ENCODE measurements around the gene PTPN2. TPM values are rescaled to one million over a fixed set of nuclear protein-coding genes. Genes with fewer than 3 reads are reported as not detected.

Gene PTPN2
- total and polyA plus RNA-seq, 9 of the 15 experiments (the other 6 are each of a cell fraction or from before 2014, with no cell fraction given), result 36.6 to 66.4 (median 43.8) TPM

GRCh38 chr18:12904012-12904516, 20.0 kb upstream of the PTPN2 start (continued):
- TF ChIP-seq, protein P1, sequence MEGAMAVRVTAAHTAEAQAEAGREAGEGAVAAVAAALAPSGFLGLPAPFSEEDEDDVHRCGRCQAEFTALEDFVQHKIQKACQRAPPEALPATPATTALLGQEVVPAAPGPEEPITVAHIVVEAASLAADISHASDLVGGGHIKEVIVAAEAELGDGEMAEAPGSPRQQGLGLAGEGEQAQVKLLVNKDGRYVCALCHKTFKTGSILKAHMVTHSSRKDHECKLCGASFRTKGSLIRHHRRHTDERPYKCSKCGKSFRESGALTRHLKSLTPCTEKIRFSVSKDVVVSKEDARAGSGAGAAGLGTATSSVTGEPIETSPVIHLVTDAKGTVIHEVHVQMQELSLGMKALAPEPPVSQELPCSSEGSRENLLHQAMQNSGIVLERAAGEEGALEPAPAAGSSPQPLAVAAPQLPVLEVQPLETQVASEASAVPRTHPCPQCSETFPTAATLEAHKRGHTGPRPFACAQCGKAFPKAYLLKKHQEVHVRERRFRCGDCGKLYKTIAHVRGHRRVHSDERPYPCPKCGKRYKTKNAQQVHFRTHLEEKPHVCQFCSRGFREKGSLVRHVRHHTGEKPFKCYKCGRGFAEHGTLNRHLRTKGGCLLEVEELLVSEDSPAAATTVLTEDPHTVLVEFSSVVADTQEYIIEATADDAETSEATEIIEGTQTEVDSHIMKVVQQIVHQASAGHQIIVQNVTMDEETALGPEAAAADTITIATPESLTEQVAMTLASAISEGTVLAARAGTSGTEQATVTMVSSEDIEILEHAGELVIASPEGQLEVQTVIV (CRISPR knock-in tag; IDR thresholded peaks at IDR 0.05; ENCODE audit: borderline replicate concordance), result no peak
- TF ChIP-seq MIER1 (IDR thresholded peaks at IDR 0.05; ENCODE audit: low read depth), result no peak
- no peak for TF ChIP-seq ZNF778 (CRISPR knock-in tag; IDR thresholded peaks at IDR 0.05)
- TF ChIP-seq ZNF785 (CRISPR knock-in tag; IDR thresholded peaks at IDR 0.05), result no peak
- TF ChIP-seq PYGO2 (tag; IDR thresholded peaks at IDR 0.05), result no peak
- peak in 1 of 2 experiments; percentile 81; a peak in 1 of 4 replicates for TF ChIP-seq CSDE1 (IDR thresholded peaks at IDR 0.05)
- peak; percentile 97 for TF ChIP-seq RFX1 (IDR thresholded peaks at IDR 0.05)
- TF ChIP-seq ZNF324 (CRISPR knock-in tag; IDR thresholded peaks at IDR 0.05), result no peak
- no peak for TF ChIP-seq ZNF398 (CRISPR knock-in tag; IDR thresholded peaks at IDR 0.05)
- TF ChIP-seq, protein P2, sequence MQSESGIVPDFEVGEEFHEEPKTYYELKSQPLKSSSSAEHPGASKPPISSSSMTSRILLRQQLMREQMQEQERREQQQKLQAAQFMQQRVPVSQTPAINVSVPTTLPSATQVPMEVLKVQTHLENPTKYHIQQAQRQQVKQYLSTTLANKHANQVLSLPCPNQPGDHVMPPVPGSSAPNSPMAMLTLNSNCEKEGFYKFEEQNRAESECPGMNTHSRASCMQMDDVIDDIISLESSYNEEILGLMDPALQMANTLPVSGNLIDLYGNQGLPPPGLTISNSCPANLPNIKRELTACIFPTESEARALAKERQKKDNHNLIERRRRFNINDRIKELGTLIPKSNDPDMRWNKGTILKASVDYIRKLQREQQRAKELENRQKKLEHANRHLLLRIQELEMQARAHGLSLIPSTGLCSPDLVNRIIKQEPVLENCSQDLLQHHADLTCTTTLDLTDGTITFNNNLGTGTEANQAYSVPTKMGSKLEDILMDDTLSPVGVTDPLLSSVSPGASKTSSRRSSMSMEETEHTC (IDR thresholded peaks at IDR 0.05), result no peak
- no peak for TF ChIP-seq NR3C1 (CRISPR knock-in tag; IDR thresholded peaks at IDR 0.05)
- no peak for TF ChIP-seq CREM (IDR thresholded peaks at IDR 0.05; ENCODE audit: low read depth)
- no peak for TF ChIP-seq FOXK1 (CRISPR knock-in tag; IDR thresholded peaks at IDR 0.05; ENCODE audit: borderline replicate concordance)
- TF ChIP-seq RBM15 (IDR thresholded peaks at IDR 0.05; ENCODE audit: insufficient read depth, low read length), result no peak
- no peak for TF ChIP-seq ZKSCAN3 (CRISPR knock-in tag; IDR thresholded peaks at IDR 0.05)
- peak; percentile 53; the same call in 1 of the 2 replicates for TF ChIP-seq CXXC5 (CRISPR knock-in tag; IDR thresholded peaks at IDR 0.05)
- no peak for TF ChIP-seq HCFC1 (IDR thresholded peaks at IDR 0.05; ENCODE audit: low read depth, low read length)
- peak; percentile 19; the same call in 1 of the 2 replicates for TF ChIP-seq EHMT2 (IDR thresholded peaks at IDR 0.05)
- TF ChIP-seq ZBTB2 (IDR thresholded peaks at IDR 0.05), result no peak
- TF ChIP-seq ZNF253 (CRISPR knock-in tag; conservative IDR thresholded peaks at IDR 0.05), result no peak
- TF ChIP-seq NFRKB (IDR thresholded peaks at IDR 0.05; ENCODE audit: low read depth), result no peak
- TF ChIP-seq RCOR1 (IDR thresholded peaks at IDR 0.05; ENCODE audit: borderline replicate concordance in 1 of 2, low read depth in 2 of 2, low read length in 2 of 2), result peak in 1 of 2 experiments; percentile 49; a peak in 1 of 4 replicates
- no peak for TF ChIP-seq HMGN3 (IDR thresholded peaks at IDR 0.05; ENCODE audit: borderline replicate concordance, extremely low read depth, insufficient read length, low read depth, low read length)
- no peak for TF ChIP-seq ZKSCAN1 (IDR thresholded peaks at IDR 0.05; ENCODE audit: low read depth, low read length)

Data from K562 (cell line).